Stimulated activated naive CD8-positive, alpha-beta T cell treated with anti-CD3 and anti-CD28 coated beads, Interleukin-15, Interleukin-2, amounts not matched to agents 100 ng/mL and 50 ng/mL, for 24 hours (primary cell): ENCODE measurements around the gene GRIK5.

ENCODE experiments used
- H3K27ac Mint-ChIP-seq: one replicate; pipeline ENCODE4 v1.8.0; 2021; ENCODE audit warnings: mild to moderate bottlenecking, mixed read lengths
- H3K27me3 Mint-ChIP-seq: one replicate; pipeline ENCODE4 v1.8.0; 2021; ENCODE audit warnings: mixed read lengths
- H3K36me3 Mint-ChIP-seq: one replicate; pipeline ENCODE4 v1.8.0; 2021; ENCODE audit warnings: low read depth, mixed read lengths
- H3K4me1 Mint-ChIP-seq: one replicate; pipeline ENCODE4 v1.8.0; 2021; ENCODE audit warnings: low read depth, mixed read lengths
- H3K4me3 Mint-ChIP-seq: one replicate; pipeline ENCODE4 v1.8.0; 2021; ENCODE audit warnings: mild to moderate bottlenecking, mixed read lengths
- H3K9me3 Mint-ChIP-seq: one replicate; pipeline ENCODE4 v1.8.0; 2021; ENCODE audit warnings: mixed read lengths

GRIK5 gene

GRCh38 chr19:41990615-41991014 is 79.4 kb downstream of the GRIK5 start:
- Mint-ChIP-seq H3K9me3 (no peaks in the 10 kb centered on the region), H3K27me3 (peaks cover 12% of the 10 kb centered on the region), H3K36me3 (no peaks in the 10 kb centered on the region), H3K27ac (no peak overlapping the region), H3K4me1 (peaks cover 5% of the 10 kb centered on the region), H3K4me3 (no peak overlapping the region)

DNA sequence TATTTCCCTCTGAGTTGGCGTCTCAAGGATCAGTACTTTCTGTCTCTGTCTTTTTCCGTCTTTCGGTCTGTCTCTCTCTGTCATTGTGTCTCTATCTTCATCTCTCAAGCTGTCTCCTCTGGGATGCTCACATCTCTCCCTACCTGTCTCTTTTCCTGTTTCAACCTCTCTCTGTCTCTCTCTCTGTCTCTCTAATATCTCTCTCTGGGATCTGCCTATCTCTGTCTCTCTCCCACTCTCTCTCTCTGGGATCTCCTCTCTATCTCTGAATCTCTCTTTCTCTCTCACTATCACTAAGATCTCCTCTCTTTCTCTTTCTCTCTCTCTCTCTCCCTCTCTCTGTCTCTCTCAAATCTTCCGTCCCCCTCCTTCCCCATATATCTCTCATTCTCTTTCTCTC is 80.0 kb downstream of the GRIK5 start:
- Mint-ChIP-seq H3K9me3 (no peaks in the 10 kb centered on the region), H3K4me3 (no peak overlapping the region), H3K27ac (no peak overlapping the region), H3K4me1 (peaks cover 5% of the 10 kb centered on the region), H3K36me3 (no peaks in the 10 kb centered on the region), H3K27me3 (peaks cover 6% of the 10 kb centered on the region)

DNA sequence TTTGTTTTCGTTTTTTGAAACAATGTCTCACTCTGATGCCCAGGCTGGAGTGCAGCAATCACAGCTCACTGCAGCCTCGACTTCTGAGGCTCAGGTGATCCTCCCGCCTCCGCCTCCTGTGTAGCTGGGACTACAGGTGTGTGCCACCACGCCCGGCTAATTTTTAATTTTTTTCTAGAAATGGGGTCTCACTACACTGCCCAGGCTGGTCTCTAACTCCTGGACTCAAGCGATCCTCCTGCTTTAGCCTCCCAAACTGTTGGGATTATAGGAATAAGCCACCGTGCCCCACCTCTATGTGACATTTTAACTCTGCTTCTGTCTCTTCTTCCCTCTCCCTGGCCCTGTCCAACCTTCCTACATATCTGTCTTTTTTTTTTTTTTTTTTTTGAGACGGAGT is 81.1 kb downstream of the GRIK5 start:
- no peaks in the 10 kb centered on the region for H3K9me3 Mint-ChIP-seq

DNA sequence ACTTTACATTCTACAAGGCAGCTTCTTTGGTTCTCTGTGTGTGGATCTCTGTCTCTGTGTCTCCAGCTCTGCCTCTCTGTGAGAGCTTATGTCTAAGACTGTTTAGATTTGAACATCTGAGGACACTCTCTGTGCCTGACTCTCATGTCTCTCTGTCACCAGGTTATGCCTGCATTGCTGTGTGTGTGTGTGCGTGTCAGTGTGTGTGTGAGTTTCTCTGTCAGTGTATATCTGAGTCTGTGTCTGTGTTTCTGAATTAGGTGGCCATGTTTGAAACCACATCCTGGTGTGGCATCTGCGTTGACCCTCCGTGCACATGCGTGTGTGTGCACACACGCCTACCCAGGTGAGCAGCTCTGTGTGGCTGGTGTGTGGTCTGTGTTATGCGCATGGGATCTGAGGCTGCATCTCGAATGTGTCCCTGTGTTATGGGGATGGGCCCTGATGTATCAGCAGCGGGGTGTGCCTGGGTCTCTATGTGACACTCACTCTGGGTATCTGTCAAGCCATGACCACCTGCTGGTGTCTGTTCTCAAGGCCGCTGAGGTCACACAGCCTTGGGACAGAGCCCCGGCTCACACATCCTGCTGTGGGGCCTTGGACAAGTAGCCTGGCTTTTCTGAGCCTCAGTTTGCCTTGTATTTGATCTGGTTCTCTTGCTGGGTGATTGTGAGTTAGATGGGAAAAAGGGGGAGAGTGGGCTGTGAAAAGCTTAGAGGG is 82.7 kb downstream of the GRIK5 start:
- H3K4me1 Mint-ChIP-seq, result no peaks in the 10 kb centered on the region
- H3K27me3 Mint-ChIP-seq, result no peaks in the 10 kb centered on the region
- H3K27ac Mint-ChIP-seq, result no peak overlapping the region
- H3K36me3 Mint-ChIP-seq, result no peaks in the 10 kb centered on the region
- H3K9me3 Mint-ChIP-seq, result no peaks in the 10 kb centered on the region
- no peak overlapping the region for H3K4me3 Mint-ChIP-seq

More for the DNA sequence above, 81.1 kb downstream of the GRIK5 start:
- H3K36me3 Mint-ChIP-seq, result no peaks in the 10 kb centered on the region
- H3K27me3 Mint-ChIP-seq, result no peaks in the 10 kb centered on the region
- no peak overlapping the region for H3K27ac Mint-ChIP-seq
- H3K4me3 Mint-ChIP-seq, result no peak overlapping the region
- peaks cover 5% of the 10 kb centered on the region for H3K4me1 Mint-ChIP-seq

DNA sequence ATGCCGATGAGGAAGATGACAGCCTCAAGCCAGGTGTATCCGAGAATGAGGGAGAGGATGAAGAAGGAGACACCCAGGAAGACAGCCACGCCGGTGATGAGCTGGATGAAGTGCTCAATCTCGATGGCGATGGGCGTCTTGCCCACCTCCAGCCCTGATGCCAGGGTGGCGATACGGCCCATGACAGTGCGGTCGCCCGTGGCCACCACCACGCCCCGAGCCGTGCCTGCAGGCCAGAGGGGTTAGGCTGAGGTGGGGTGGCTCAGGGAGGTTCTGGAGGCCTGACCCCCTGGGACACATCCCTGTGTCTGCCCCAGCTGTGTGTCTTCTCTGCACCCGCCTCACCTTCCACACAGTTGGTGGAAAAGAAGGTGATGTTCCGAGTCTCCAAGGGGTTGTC is 85.0 kb downstream of the GRIK5 start:
- no peaks in the 10 kb centered on the region for H3K36me3 Mint-ChIP-seq
- H3K27me3 Mint-ChIP-seq, result no peaks in the 10 kb centered on the region
- H3K4me1 Mint-ChIP-seq, result no peaks in the 10 kb centered on the region
- H3K9me3 Mint-ChIP-seq, result no peaks in the 10 kb centered on the region
- no peak overlapping the region for H3K4me3 Mint-ChIP-seq
- H3K27ac Mint-ChIP-seq, result no peak overlapping the region

DNA sequence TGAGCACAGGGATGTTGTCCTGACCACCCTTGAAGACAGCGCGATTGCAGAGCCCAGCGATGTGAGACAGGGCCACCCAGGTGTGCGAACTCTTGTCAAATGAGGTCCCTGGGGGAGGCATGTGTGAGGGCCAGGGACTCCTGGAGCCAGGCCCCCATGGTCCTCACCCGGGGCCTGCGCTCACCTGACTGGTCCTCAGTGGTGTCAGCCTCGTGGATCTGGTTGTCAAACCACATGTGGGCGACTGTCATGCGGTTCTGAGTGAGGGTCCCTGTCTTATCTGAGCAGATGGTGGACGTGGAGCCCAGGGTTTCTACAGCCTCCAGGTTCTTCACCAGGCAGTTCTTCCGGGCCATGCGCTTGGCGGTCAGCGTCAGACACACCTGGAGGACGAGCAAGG is 88.3 kb downstream of the GRIK5 start:
- Mint-ChIP-seq H3K27ac (no peak overlapping the region), H3K36me3 (no peaks in the 10 kb centered on the region), H3K9me3 (no peaks in the 10 kb centered on the region), H3K4me3 (no peak overlapping the region), H3K4me1 (no peaks in the 10 kb centered on the region), H3K27me3 (no peaks in the 10 kb centered on the region)

- Mint-ChIP-seq H3K4me3 (no peak overlapping the region), H3K36me3 (no peaks in the 10 kb centered on the region), H3K27ac (no peak overlapping the region), H3K4me1 (no peaks in the 10 kb centered on the region), H3K9me3 (no peaks in the 10 kb centered on the region), H3K27me3 (no peaks in the 10 kb centered on the region)
Measured at GRCh38 chr19:41978470-41978869, 91.5 kb downstream of the GRIK5 start.

DNA sequence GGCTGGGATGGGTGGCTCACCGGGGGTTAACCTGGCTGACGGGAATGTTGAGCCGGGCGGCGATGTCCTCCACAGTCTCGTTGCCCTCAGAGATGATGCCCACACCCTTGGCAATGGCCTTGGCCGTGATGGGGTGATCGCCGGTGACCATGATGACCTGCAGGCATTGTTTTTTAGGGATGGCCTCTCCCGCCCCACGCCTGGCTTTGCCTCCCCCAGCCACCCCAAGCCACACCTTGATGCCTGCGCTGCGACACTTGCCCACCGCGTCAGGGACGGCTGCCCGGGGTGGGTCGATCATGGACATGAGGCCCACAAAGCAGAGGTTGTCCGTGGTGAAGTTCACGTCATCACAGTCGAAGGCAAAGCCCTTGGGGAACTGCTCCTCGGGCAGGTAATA is 92.1 kb downstream of the GRIK5 start:
- Mint-ChIP-seq H3K4me1 (no peaks in the 10 kb centered on the region), H3K27me3 (no peaks in the 10 kb centered on the region), H3K9me3 (no peaks in the 10 kb centered on the region), H3K36me3 (no peaks in the 10 kb centered on the region), H3K4me3 (no peak overlapping the region), H3K27ac (no peak overlapping the region)

DNA sequence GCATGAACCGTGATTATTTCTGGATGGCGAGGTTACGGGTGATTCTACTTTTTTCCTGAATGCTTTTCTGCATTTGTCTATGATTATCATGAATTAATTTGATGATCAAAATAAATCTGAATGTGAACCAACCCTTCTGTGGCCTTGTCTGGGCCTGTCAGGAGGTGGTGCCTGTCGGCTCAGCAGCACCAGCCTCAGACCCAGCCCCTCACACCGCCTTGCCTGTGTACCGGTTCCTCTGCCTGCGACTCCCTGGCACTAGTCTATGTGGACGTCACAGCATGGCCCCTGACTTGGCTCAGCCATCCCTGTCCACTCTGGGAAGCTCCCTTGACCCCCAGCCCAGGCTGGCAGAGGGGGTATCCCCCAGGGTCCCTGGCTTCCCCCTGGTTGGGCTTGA is 95.4 kb downstream of the GRIK5 start:
- no peaks in the 10 kb centered on the region for H3K4me1 Mint-ChIP-seq
- H3K27ac Mint-ChIP-seq, result no peak overlapping the region
- H3K36me3 Mint-ChIP-seq, result no peaks in the 10 kb centered on the region
- no peaks in the 10 kb centered on the region for H3K27me3 Mint-ChIP-seq
- no peak overlapping the region for H3K4me3 Mint-ChIP-seq
- no peaks in the 10 kb centered on the region for H3K9me3 Mint-ChIP-seq

- H3K36me3 Mint-ChIP-seq, result no peaks in the 10 kb centered on the region
- H3K27ac Mint-ChIP-seq, result no peak overlapping the region
- no peak overlapping the region for H3K4me3 Mint-ChIP-seq
- no peaks in the 10 kb centered on the region for H3K4me1 Mint-ChIP-seq
- no peaks in the 10 kb centered on the region for H3K27me3 Mint-ChIP-seq
- H3K9me3 Mint-ChIP-seq, result no peaks in the 10 kb centered on the region
Measured at GRCh38 chr19:41971363-41971762, 98.6 kb downstream of the GRIK5 start.

- Mint-ChIP-seq H3K4me1 (peaks cover 2% of the 10 kb centered on the region), H3K4me3 (no peak overlapping the region), H3K27ac (no peak overlapping the region), H3K9me3 (no peaks in the 10 kb centered on the region), H3K36me3 (no peaks in the 10 kb centered on the region), H3K27me3 (no peaks in the 10 kb centered on the region)
Measured at GRCh38 chr19:41969772-41970458, 100.1 kb downstream of the GRIK5 start.

- no peaks in the 10 kb centered on the region for H3K27me3 Mint-ChIP-seq
Measured at GRCh38 chr19:41968751-41969595, 101.0 kb downstream of the GRIK5 start.

DNA sequence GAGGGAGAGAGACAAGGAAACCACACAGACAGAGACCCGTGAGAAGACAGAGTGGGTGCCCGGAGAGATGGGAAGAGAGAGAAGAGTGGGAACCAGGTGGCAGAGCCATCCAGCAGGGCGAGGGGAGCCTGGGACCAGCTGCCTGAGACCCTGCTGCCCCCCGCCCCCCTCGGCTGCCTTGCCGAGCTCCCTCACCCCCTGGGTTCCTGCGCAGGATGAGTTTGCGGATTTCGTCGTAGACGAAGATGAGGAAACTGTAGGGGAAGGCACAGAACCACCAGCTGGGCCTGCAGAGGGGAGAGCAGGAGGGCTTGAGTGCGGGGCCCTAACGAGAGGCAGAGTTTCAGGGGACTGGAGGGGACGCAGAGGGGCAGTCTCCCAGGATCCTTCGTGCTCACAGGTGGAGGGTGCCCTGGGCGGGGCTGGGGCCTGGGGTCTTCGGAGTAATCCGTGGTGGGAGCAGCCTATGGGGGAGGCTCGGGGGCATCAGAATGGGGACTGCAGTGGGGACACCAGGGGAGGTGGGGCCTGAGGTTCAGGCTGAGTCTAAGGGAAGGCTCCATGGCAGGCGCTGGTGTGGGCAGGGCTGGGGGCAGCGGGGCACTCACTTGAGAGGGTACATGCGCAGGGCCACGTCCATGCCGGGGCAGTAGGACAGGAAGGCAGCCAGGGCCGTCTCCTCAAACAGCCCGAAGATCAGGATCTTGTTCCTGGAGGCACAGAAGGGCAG is 102.8 kb downstream of the GRIK5 start:
- Mint-ChIP-seq H3K9me3 (no peaks in the 10 kb centered on the region), H3K27ac (no peak overlapping the region), H3K36me3 (no peaks in the 10 kb centered on the region), H3K27me3 (no peaks in the 10 kb centered on the region), H3K4me1 (peaks cover 3% of the 10 kb centered on the region), H3K4me3 (no peak overlapping the region)

More at GRCh38 chr19:41968751-41969595, 101.0 kb downstream of the GRIK5 start:
- Mint-ChIP-seq H3K4me3 (no peak overlapping the region), H3K4me1 (peaks cover 3% of the 10 kb centered on the region), H3K27ac (no peak overlapping the region), H3K9me3 (no peaks in the 10 kb centered on the region), H3K36me3 (no peaks in the 10 kb centered on the region)

- Mint-ChIP-seq H3K9me3 (no peaks in the 10 kb centered on the region), H3K27me3 (no peaks in the 10 kb centered on the region), H3K36me3 (no peaks in the 10 kb centered on the region), H3K4me3 (no peak overlapping the region), H3K27ac (no peak overlapping the region), H3K4me1 (peaks cover 3% of the 10 kb centered on the region)
Measured at GRCh38 chr19:41965106-41965505, 104.9 kb downstream of the GRIK5 start.

DNA sequence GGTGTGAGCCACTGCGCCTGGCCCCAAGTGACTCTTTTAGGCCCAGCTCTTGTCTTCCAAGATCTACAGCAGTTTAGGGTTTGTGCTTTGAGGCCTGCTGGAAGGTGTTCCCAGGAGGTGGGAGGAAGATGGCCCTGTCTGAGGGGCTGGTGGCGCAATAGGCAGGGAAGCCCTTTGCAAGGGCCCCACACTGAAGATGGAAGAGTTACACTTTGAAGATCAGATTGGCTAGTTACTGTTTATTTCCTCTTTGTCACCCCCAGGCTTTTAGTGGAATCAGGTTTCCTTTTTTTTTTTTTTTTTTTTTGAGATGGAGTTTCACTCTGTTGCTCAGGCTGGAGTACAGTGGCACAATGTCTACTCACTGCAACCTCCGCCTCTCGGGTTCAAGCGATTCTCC is 109.0 kb downstream of the GRIK5 start:
- no peaks in the 10 kb centered on the region for H3K27me3 Mint-ChIP-seq
- peaks cover 20% of the 10 kb centered on the region for H3K4me1 Mint-ChIP-seq
- no peak overlapping the region for H3K27ac Mint-ChIP-seq
- H3K4me3 Mint-ChIP-seq, result no peak overlapping the region
- H3K36me3 Mint-ChIP-seq, result no peaks in the 10 kb centered on the region
- H3K9me3 Mint-ChIP-seq, result no peaks in the 10 kb centered on the region
